HG02884 (cell line): ENCODE measurements around the gene CDC42.
A peak's percentile ranks its signal among the peaks of the same experiment; 100 is the strongest.

ENCODE experiments used
- ATAC-seq: cut with Tn5 transposase; IDR thresholded peaks from one replicate; pipeline ENCODE4 v1.9.1; 2021; ENCODE audit warnings: mild to moderate bottlenecking, moderate library complexity; ENCODE audit not compliant: unreplicated experiment

The CDC42 gene

GRCh38 chr1:22037520-22037919 is 15.0 kb upstream of the CDC42 start:
- no peak for ATAC-seq

- no peak for ATAC-seq
Observed at GRCh38 chr1:22038036-22038435, 14.5 kb upstream of the CDC42 start.

- ATAC-seq, result peak; percentile 97
Observed at GRCh38 chr1:22039594-22040285, 12.8 kb upstream of the CDC42 start.

GRCh38 chr1:22040286-22040623 is 12.3 kb upstream of the CDC42 start:
- no peak for ATAC-seq

- ATAC-seq, result no peak
Observed at GRCh38 chr1:22041505-22041904, 11.0 kb upstream of the CDC42 start.

GRCh38 chr1:22043198-22043769 is 9.2 kb upstream of the CDC42 start:
- no peak for ATAC-seq

GRCh38 chr1:22044690-22045420 is 7.7 kb upstream of the CDC42 start:
- no peak for ATAC-seq

GRCh38 chr1:22045604-22046228 is 6.8 kb upstream of the CDC42 start:
- no peak for ATAC-seq

GRCh38 chr1:22048351-22049192 is 3.9 kb upstream of the CDC42 start:
- no peak for ATAC-seq

GRCh38 chr1:22050330-22050729 is 2.2 kb upstream of the CDC42 start:
- ATAC-seq, result no peak

GRCh38 chr1:22051607-22052114 is 848 bp upstream of the CDC42 start:
- ATAC-seq, result no peak

GRCh38 chr1:22053017-22053860 is 730 bp downstream of the CDC42 start:
- peak; percentile 34 for ATAC-seq

- ATAC-seq, result no peak
Observed at GRCh38 chr1:22053861-22054770, 1.6 kb downstream of the CDC42 start.

GRCh38 chr1:22055463-22055862 is 3.0 kb downstream of the CDC42 start:
- ATAC-seq, result no peak

- no peak for ATAC-seq
Observed at GRCh38 chr1:22056043-22056442, 3.5 kb downstream of the CDC42 start.

- ATAC-seq, result no peak
Observed at GRCh38 chr1:22056936-22057335, 4.4 kb downstream of the CDC42 start.

GRCh38 chr1:22057861-22058260 is 5.4 kb downstream of the CDC42 start:
- ATAC-seq, result no peak

GRCh38 chr1:22064751-22065402 is 12.4 kb downstream of the CDC42 start:
- ATAC-seq, result no peak
